PFSK-1 (cell line): ENCODE measurements around the gene APOBEC3B.

Experiments used
- FOXP2 ChIP-seq: optimal IDR thresholded peaks from 2 replicates; pipeline ENCODE3; 2011; ENCODE audit warnings: borderline replicate concordance, control low read depth, inconsistent platforms; ENCODE audit not compliant: insufficient read depth; ENCODE audit errors: extremely low read length, extremely low read depth
- POLR2AphosphoS5 ChIP-seq: IDR thresholded peaks from 2 replicates; pipeline ENCODE4 v1.6.1; 2012; ENCODE audit warnings: low read depth, mild to moderate bottlenecking, control low read depth, low read length, moderate library complexity
- REST ChIP-seq, 2 experiments: IDR thresholded peaks; 2 replicates each; pipeline versions ENCODE4 v1.6.1 to v1.8.0; 2011 to 2012; ENCODE audit warnings: low read depth in 2 of 2, low read length in 2 of 2, control low read depth in 1 of 2, inconsistent platforms in 1 of 2, mild to moderate bottlenecking in 1 of 2, moderate library complexity in 1 of 2; ENCODE audit not compliant: insufficient read depth in 1 of 2

GRCh38 chr22:38937036-38937435 is 45.1 kb upstream of the APOBEC3B start:
- TF ChIP-seq POLR2AphosphoS5 (no peak), REST (IDR thresholded peaks at IDR 0.05; ENCODE audit: insufficient read depth in 1 of 2, low read depth in 2 of 2, low read length in 2 of 2) (no peak), FOXP2 (no peak)
